ENCODE data around the gene KCNIP1. TPM values are rescaled to one million over a fixed set of nuclear protein-coding genes. Genes with fewer than 3 reads are reported as not detected.

Gene KCNIP1
- polyA plus RNA-seq, 3 donors: not detected

- no peaks in the 10 kb centered on the region for H3K9me3 Mint-ChIP-seq
- no peak overlapping the region for H3K4me3 ChIP-seq (replicated peaks in 1 of 3; ENCODE audit: low read depth in 2 of 3, low read length in 3 of 3)
- no peak overlapping the region for H3K9ac ChIP-seq (ENCODE audit: insufficient read depth, low read length, poor library complexity, severe bottlenecking)
- H4K20me1 ChIP-seq (ENCODE audit: insufficient read depth, low read length): no peaks in the 10 kb centered on the region
- DNase-seq: no peak
- H3K27me3 ChIP-seq (ENCODE audit: control insufficient read depth in 2 of 2, insufficient read depth in 2 of 2, low read length in 2 of 2): peaks cover 4 to 20% of the 10 kb centered on the region in 2 donors
- H3K9me3 ChIP-seq (replicated peaks in 1 of 2; ENCODE audit: control insufficient read depth in 1 of 2, insufficient read depth in 1 of 2, low read length in 2 of 2): no peaks in the 10 kb centered on the region
- H3K4me1 ChIP-seq (ENCODE audit: control insufficient read depth in 1 of 2, insufficient read depth in 2 of 2, low read length in 2 of 2): no peaks in the 10 kb centered on the region
- no peaks in the 10 kb centered on the region for H3K36me3 ChIP-seq (replicated peaks in 1 of 2; ENCODE audit: control insufficient read depth in 1 of 2, insufficient read depth in 2 of 2, low read length in 2 of 2)
- no peaks in the 10 kb centered on the region for H3K79me2 ChIP-seq (ENCODE audit: insufficient read depth, low read length)
- no peak overlapping the region for H3K27ac Mint-ChIP-seq
- no peak for TF ChIP-seq CTCF (IDR thresholded peaks at IDR 0.05)
- H3K4me3 Mint-ChIP-seq: no peak overlapping the region
- intact Hi-C loops (cut with micrococcal nuclease): no loop called here
- no peak overlapping the region for H2AFZ ChIP-seq (ENCODE audit: insufficient read depth, low read depth, low read length, poor library complexity, severe bottlenecking)
- no peaks in the 10 kb centered on the region for H3K36me3 Mint-ChIP-seq
- no peak overlapping the region for H3K4me2 ChIP-seq (replicated peaks; ENCODE audit: extremely low read depth, low read length, poor library complexity, severe bottlenecking)
- 92% methylated on average over 2 of the region's 6 CpGs for whole genome bisulfite sequencing (ENCODE audit: insufficient coverage)
- H3K27ac ChIP-seq (ENCODE audit: low read depth in 1 of 2, low read length in 2 of 2): no peak overlapping the region
- peaks cover 11 to 27% (median 19%) of the 10 kb centered on the region in 3 donors for H3K27me3 Mint-ChIP-seq (ENCODE audit: low read depth in 3 of 3)
- H3K4me1 Mint-ChIP-seq: peaks cover 1% of the 10 kb centered on the region
Measured at GRCh38 chr5:170643591-170643990, 139.8 kb downstream of the KCNIP1 start.

DNA sequence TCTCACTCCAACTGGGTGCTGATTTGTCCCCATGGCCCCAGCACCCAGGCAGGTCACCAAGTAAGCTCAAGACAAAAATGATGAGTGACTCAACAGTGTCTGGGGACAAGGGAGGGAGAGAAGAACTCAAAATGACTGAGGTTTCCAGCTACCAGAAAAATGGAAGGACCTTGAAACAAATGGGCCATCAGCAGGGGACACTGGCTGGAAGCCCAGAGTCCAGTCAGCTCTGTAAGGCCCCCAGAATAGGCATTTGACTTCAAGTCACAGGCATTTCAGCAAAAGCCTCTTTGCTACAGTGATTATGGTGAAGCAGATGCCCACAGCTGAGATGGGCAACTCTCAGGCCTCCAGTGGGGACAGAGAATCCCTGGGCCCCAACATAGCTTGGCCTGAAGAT, 140.7 kb downstream of the KCNIP1 start:
- H3K4me3 Mint-ChIP-seq: no peak overlapping the region
- intact Hi-C loops (cut with micrococcal nuclease): no loop called here
- Histone ChIP-seq H3K36me3 (replicated peaks in 1 of 2; ENCODE audit: control insufficient read depth in 1 of 2, insufficient read depth in 2 of 2, low read length in 2 of 2) (no peaks in the 10 kb centered on the region), H3K4me3 (replicated peaks in 1 of 3; ENCODE audit: low read depth in 2 of 3, low read length in 3 of 3) (no peak overlapping the region), H3K27ac (ENCODE audit: low read depth in 1 of 2, low read length in 2 of 2) (no peak overlapping the region), H3K9ac (ENCODE audit: insufficient read depth, low read length, poor library complexity, severe bottlenecking) (no peak overlapping the region), H3K4me1 (ENCODE audit: control insufficient read depth in 1 of 2, insufficient read depth in 2 of 2, low read length in 2 of 2) (no peaks in the 10 kb centered on the region), H3K79me2 (ENCODE audit: insufficient read depth, low read length) (no peaks in the 10 kb centered on the region), H3K4me2 (replicated peaks; ENCODE audit: extremely low read depth, low read length, poor library complexity, severe bottlenecking) (no peak overlapping the region), H3K27me3 (ENCODE audit: control insufficient read depth in 2 of 2, insufficient read depth in 2 of 2, low read length in 2 of 2) (peaks cover 6 to 20% of the 10 kb centered on the region in 2 donors), H2AFZ (ENCODE audit: insufficient read depth, low read depth, low read length, poor library complexity, severe bottlenecking) (no peak overlapping the region), H3K9me3 (replicated peaks in 1 of 2; ENCODE audit: control insufficient read depth in 1 of 2, insufficient read depth in 1 of 2, low read length in 2 of 2) (no peaks in the 10 kb centered on the region), H4K20me1 (ENCODE audit: insufficient read depth, low read length) (no peaks in the 10 kb centered on the region)
- no peak for TF ChIP-seq CTCF (IDR thresholded peaks at IDR 0.05)
- H3K27me3 Mint-ChIP-seq (ENCODE audit: low read depth in 3 of 3): peaks cover 10 to 27% (median 19%) of the 10 kb centered on the region in 3 donors
- no peaks in the 10 kb centered on the region for H3K4me1 Mint-ChIP-seq
- H3K36me3 Mint-ChIP-seq: no peaks in the 10 kb centered on the region
- no peak for DNase-seq
- no peak overlapping the region for H3K27ac Mint-ChIP-seq
- no peaks in the 10 kb centered on the region for H3K9me3 Mint-ChIP-seq
